ENCODE measurements around the gene KLHL15.

- TF ChIP-seq CTCF (IDR thresholded peaks at IDR 0.05; ENCODE audit: poor library complexity) (no peak), EZH2phosphoT487 (IDR thresholded peaks at IDR 0.05; ENCODE audit: low read depth, severe bottlenecking, unreplicated experiment) (no peak), EZH2 (IDR thresholded peaks at IDR 0.05; ENCODE audit: borderline replicate concordance) (no peak)
Measured at GRCh38 chrX:23999671-24000070, 27.3 kb downstream of the KLHL15 start.

Measured in hepatocyte (in vitro differentiated cells).